Measurements from ENCODE around the gene ACTA2. TPM values are rescaled to one million over a fixed set of nuclear protein-coding genes. Genes with fewer than 3 reads are reported as not detected.

Gene ACTA2
- 257 and 258 TPM in 2 replicates for polyA plus RNA-seq (2013)

DNA sequence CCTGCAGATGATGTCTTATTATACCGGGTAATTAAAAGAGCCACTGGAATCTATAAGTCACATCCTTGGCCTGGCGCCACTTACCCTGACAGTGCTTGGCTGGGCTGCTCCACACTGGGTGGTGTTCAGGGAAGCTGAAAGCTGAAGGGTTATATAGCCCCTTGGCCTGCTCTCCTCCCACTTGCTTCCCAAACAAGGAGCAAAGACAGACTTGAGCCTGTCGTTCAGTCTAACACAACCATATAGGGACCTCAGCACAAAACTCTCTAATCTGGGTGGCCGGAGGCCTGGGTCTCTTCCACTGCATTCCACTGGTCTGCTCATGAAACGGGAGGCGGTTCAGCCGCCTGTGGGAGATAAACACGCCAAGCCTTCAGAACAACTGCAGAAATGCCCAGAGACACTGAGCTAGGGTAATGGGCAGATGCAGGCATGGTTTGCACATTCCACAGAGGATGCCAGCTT lies at the start of gene ACTA2:
Gene ACTA2, minus strand, starts transcription at position 127 of the 465 bp plus-strand sequence. CDS start 3,843 bp downstream, outside the sequence.
- Histone ChIP-seq H2BK5ac (ENCODE audit: low read depth, low read length, poor library complexity) (no peak within 1 kb of the TSS), H2BK12ac (ENCODE audit: low read length) (no peak within 1 kb of the TSS), H3K9me3 (ENCODE audit: insufficient read depth, low read depth, low read length) (no peaks in the 10 kb centered on the region)

DNA sequence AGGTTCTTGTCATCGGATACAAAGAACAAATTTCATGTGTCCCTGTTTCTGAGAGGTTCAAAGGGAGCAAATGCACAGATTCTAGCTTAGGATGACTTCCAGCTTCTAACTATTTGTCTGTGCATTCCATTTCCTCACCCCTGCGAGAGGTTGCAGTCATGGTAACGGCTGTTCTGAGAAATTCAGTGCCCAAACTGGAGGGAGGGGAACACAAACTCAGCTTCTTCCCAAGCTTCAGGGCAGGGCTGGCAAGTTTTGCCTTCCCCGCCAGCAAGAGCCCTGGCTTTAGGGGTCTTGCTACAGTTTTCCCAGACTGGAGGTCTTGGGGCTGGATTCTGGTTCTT lies 49.1 kb upstream of the ACTA2 start:
- no peak overlapping the region for H2AK5ac ChIP-seq (ENCODE audit: low read length)
- no CpG with 5 or more reads among the region's 4 CpGs for WGBS (ENCODE audit: extremely low coverage, insufficient coverage, insufficient read length)
- DNase-seq, result no peak
- H4K12ac ChIP-seq (ENCODE audit: low read depth, low read length), result no peak overlapping the region
- no peak overlapping the region for H4K91ac ChIP-seq (ENCODE audit: low read depth, low read length)
- no peaks in the 10 kb centered on the region for H3K79me1 ChIP-seq (ENCODE audit: low read length)
- H2BK120ac ChIP-seq (ENCODE audit: insufficient read depth, low read length, poor library complexity), result no peak overlapping the region
- no peak overlapping the region for H3K23ac ChIP-seq (ENCODE audit: low read length)
- no peaks in the 10 kb centered on the region for H3K36me3 ChIP-seq (ENCODE audit: control insufficient read depth in 1 of 2, insufficient read depth in 2 of 2, low read length in 2 of 2)
- no peak overlapping the region for H3K4me2 ChIP-seq (ENCODE audit: low read length)
- H3K4ac ChIP-seq (ENCODE audit: low read depth, low read length), result no peak overlapping the region
- no peak overlapping the region for H3K27ac ChIP-seq (ENCODE audit: low read depth, low read length)
- H4K8ac ChIP-seq (ENCODE audit: low read depth, low read length), result no peak overlapping the region
- H3K4me3 ChIP-seq (ENCODE audit: low read depth, low read length), result no peak overlapping the region
- H2AFZ ChIP-seq (ENCODE audit: insufficient read depth, low read length, poor library complexity), result no peak overlapping the region
- no peak overlapping the region for H2BK5ac ChIP-seq (ENCODE audit: low read depth, low read length, poor library complexity)
- H3K14ac ChIP-seq (ENCODE audit: low read length), result no peak overlapping the region
- no peak overlapping the region for H2BK12ac ChIP-seq (ENCODE audit: low read length)
- no peak overlapping the region for H3K18ac ChIP-seq (ENCODE audit: low read length)
- H3K79me2 ChIP-seq (ENCODE audit: control insufficient read depth, insufficient read depth, low read length, poor library complexity), result no peaks in the 10 kb centered on the region
- H3K27me3 ChIP-seq (ENCODE audit: insufficient read depth, low read length), result no peaks in the 10 kb centered on the region
- H3K4me1 ChIP-seq (ENCODE audit: control insufficient read depth in 1 of 2, insufficient read depth in 2 of 2, low read length in 2 of 2), result no peaks in the 10 kb centered on the region
- no peak overlapping the region for H3K9ac ChIP-seq (ENCODE audit: low read length)
- no peaks in the 10 kb centered on the region for H3K9me3 ChIP-seq (ENCODE audit: insufficient read depth, low read depth, low read length)

More for the DNA sequence above, at the start of gene ACTA2:
- Histone ChIP-seq H3K79me1 (ENCODE audit: low read length) (no peaks in the 10 kb centered on the region), H2AK5ac (ENCODE audit: low read length) (no peak within 1 kb of the TSS), H3K4me3 (ENCODE audit: low read depth, low read length) (no peak within 1 kb of the TSS), H3K23ac (ENCODE audit: low read length) (no peak within 1 kb of the TSS), H3K18ac (ENCODE audit: low read length) (peak within 1 kb of the TSS; percentile 30), H3K79me2 (ENCODE audit: control insufficient read depth, insufficient read depth, low read length, poor library complexity) (no peaks in the 10 kb centered on the region), H4K91ac (ENCODE audit: low read depth, low read length) (no peak within 1 kb of the TSS), H3K4me1 (ENCODE audit: control insufficient read depth in 1 of 2, insufficient read depth in 2 of 2, low read length in 2 of 2) (peaks cover 2 to 4% of the 10 kb centered on the region in 2 experiments), H3K27me3 (ENCODE audit: insufficient read depth, low read length) (no peaks in the 10 kb centered on the region), H3K9ac (ENCODE audit: low read length) (no peak within 1 kb of the TSS), H2AFZ (ENCODE audit: insufficient read depth, low read length, poor library complexity) (peak within 1 kb of the TSS; percentile 54), H3K14ac (ENCODE audit: low read length) (no peak within 1 kb of the TSS), H3K27ac (ENCODE audit: low read depth, low read length) (peak within 1 kb of the TSS; percentile 71), H2BK120ac (ENCODE audit: insufficient read depth, low read length, poor library complexity) (no peak within 1 kb of the TSS), H4K12ac (ENCODE audit: low read depth, low read length) (no peak within 1 kb of the TSS), H3K4me2 (ENCODE audit: low read length) (peak within 1 kb of the TSS; percentile 32), H3K36me3 (ENCODE audit: control insufficient read depth in 1 of 2, insufficient read depth in 2 of 2, low read length in 2 of 2) (no peaks in the 10 kb centered on the region), H3K4ac (ENCODE audit: low read depth, low read length) (no peak within 1 kb of the TSS), H4K8ac (ENCODE audit: low read depth, low read length) (peak within 1 kb of the TSS; percentile 10)
- no peak for DNase-seq
- WGBS (ENCODE audit: extremely low coverage, insufficient coverage, insufficient read length), result no CpG with 5 or more reads among the region's 8 CpGs

DNA sequence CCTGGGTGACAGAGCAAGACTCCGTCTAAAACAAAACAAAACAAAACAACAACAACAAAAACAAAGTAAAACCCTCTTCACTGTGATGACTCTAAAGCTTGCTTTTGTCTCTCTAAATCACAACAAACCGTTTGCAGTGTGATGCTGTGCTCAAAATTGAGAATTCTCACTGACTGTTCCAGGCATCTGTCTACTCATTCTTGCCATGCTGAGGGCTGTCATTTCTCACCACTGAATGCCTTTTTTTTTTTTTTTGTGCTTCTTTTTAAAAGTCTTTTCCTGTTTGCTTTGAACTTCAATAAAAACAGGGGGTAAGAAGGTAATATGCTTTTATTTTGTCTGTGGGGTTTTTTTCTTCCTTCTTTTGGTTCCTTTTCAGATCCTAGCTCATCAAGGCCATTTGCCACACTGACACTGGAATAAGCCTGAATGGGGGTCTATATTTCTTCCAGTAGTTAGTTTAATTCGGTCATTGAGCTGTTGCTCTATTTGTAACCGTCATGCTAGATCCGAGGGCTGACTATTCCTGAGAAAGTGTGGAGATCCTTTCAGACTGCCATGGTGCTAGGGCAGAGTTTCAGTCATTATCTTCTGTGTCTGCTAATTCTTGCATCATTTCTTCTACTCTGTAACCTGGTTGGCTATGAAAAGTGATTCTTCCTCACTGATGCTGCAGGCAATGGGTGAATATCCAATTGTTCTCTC lies 48.6 kb upstream of the ACTA2 start:
- H3K4me1 ChIP-seq (ENCODE audit: control insufficient read depth in 1 of 2, insufficient read depth in 2 of 2, low read length in 2 of 2), result no peaks in the 10 kb centered on the region

DNA sequence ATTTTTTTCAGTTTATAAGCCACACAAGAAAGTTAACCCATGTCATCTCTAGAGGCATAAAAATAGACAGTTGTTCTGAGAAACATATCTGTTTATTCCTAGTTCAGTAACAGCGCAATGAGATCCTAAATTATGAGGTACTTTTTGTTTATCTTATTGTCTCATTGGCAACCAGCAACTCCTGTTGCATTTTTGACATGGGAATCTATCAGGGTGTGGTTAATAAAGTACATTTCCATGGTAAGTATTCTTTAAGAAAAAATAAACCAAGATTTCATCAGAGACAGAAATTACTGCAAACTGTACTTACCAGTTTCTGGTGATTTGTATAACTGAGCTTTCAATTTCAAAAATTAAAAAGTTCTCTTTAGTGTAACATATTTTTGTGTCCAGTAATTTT lies 47.1 kb upstream of the ACTA2 start:
- H2BK12ac ChIP-seq (ENCODE audit: low read length), result no peak overlapping the region
- H2BK5ac ChIP-seq (ENCODE audit: low read depth, low read length, poor library complexity), result no peak overlapping the region
- no peak overlapping the region for H2AFZ ChIP-seq (ENCODE audit: insufficient read depth, low read length, poor library complexity)
- no peaks in the 10 kb centered on the region for H3K79me2 ChIP-seq (ENCODE audit: control insufficient read depth, insufficient read depth, low read length, poor library complexity)
- H4K12ac ChIP-seq (ENCODE audit: low read depth, low read length), result no peak overlapping the region
- H3K14ac ChIP-seq (ENCODE audit: low read length), result no peak overlapping the region
- H3K4ac ChIP-seq (ENCODE audit: low read depth, low read length), result no peak overlapping the region
- H4K8ac ChIP-seq (ENCODE audit: low read depth, low read length), result no peak overlapping the region
- no peak overlapping the region for H3K4me3 ChIP-seq (ENCODE audit: low read depth, low read length)
- no peak overlapping the region for H2AK5ac ChIP-seq (ENCODE audit: low read length)
- no peaks in the 10 kb centered on the region for H3K27me3 ChIP-seq (ENCODE audit: insufficient read depth, low read length)
- H3K23ac ChIP-seq (ENCODE audit: low read length), result no peak overlapping the region
- no peaks in the 10 kb centered on the region for H3K79me1 ChIP-seq (ENCODE audit: low read length)
- H3K18ac ChIP-seq (ENCODE audit: low read length), result no peak overlapping the region
- H3K4me2 ChIP-seq (ENCODE audit: low read length), result no peak overlapping the region
- no peak overlapping the region for H2BK120ac ChIP-seq (ENCODE audit: insufficient read depth, low read length, poor library complexity)
- no peak for DNase-seq
- H3K9me3 ChIP-seq (ENCODE audit: insufficient read depth, low read depth, low read length), result no peaks in the 10 kb centered on the region
- no peak overlapping the region for H3K27ac ChIP-seq (ENCODE audit: low read depth, low read length)
- H3K36me3 ChIP-seq (ENCODE audit: control insufficient read depth in 1 of 2, insufficient read depth in 2 of 2, low read length in 2 of 2), result no peaks in the 10 kb centered on the region
- no peak overlapping the region for H3K9ac ChIP-seq (ENCODE audit: low read length)
- no peak overlapping the region for H4K91ac ChIP-seq (ENCODE audit: low read depth, low read length)
- WGBS (ENCODE audit: extremely low coverage, insufficient coverage, insufficient read length), result no CpG with 5 or more reads among the region's 1 CpG
- no peaks in the 10 kb centered on the region for H3K4me1 ChIP-seq (ENCODE audit: control insufficient read depth in 1 of 2, insufficient read depth in 2 of 2, low read length in 2 of 2)

More for the DNA sequence above, 48.6 kb upstream of the ACTA2 start:
- no peak overlapping the region for H3K4ac ChIP-seq (ENCODE audit: low read depth, low read length)
- no peak overlapping the region for H3K14ac ChIP-seq (ENCODE audit: low read length)
- WGBS (ENCODE audit: extremely low coverage, insufficient coverage, insufficient read length), result no CpG with 5 or more reads among the region's 5 CpGs
- H2BK5ac ChIP-seq (ENCODE audit: low read depth, low read length, poor library complexity), result no peak overlapping the region
- no peak overlapping the region for H2BK12ac ChIP-seq (ENCODE audit: low read length)
- H3K18ac ChIP-seq (ENCODE audit: low read length), result no peak overlapping the region
- H4K12ac ChIP-seq (ENCODE audit: low read depth, low read length), result no peak overlapping the region
- H3K9me3 ChIP-seq (ENCODE audit: insufficient read depth, low read depth, low read length), result no peaks in the 10 kb centered on the region
- no peak overlapping the region for H3K9ac ChIP-seq (ENCODE audit: low read length)
- H4K8ac ChIP-seq (ENCODE audit: low read depth, low read length), result no peak overlapping the region
- H3K79me2 ChIP-seq (ENCODE audit: control insufficient read depth, insufficient read depth, low read length, poor library complexity), result no peaks in the 10 kb centered on the region
- no peaks in the 10 kb centered on the region for H3K36me3 ChIP-seq (ENCODE audit: control insufficient read depth in 1 of 2, insufficient read depth in 2 of 2, low read length in 2 of 2)
- no peak overlapping the region for H2AFZ ChIP-seq (ENCODE audit: insufficient read depth, low read length, poor library complexity)
- no peaks in the 10 kb centered on the region for H3K79me1 ChIP-seq (ENCODE audit: low read length)
- no peaks in the 10 kb centered on the region for H3K27me3 ChIP-seq (ENCODE audit: insufficient read depth, low read length)
- no peak overlapping the region for H3K27ac ChIP-seq (ENCODE audit: low read depth, low read length)
- no peak overlapping the region for H2BK120ac ChIP-seq (ENCODE audit: insufficient read depth, low read length, poor library complexity)
- H3K23ac ChIP-seq (ENCODE audit: low read length), result no peak overlapping the region
- H4K91ac ChIP-seq (ENCODE audit: low read depth, low read length), result no peak overlapping the region
- no peak for DNase-seq
- no peak overlapping the region for H3K4me3 ChIP-seq (ENCODE audit: low read depth, low read length)
- no peak overlapping the region for H2AK5ac ChIP-seq (ENCODE audit: low read length)
- H3K4me2 ChIP-seq (ENCODE audit: low read length), result no peak overlapping the region

Data from trophoblast cell (in vitro differentiated cells and primary cell).